COR-L47 (cell line): ENCODE results near the gene ZNF106.
A peak's percentile ranks its signal among the peaks of the same experiment; 100 is the strongest.

ENCODE experiments used
- DNase-seq: peaks from one replicate; lab custom pipeline; 2025; lab: John Stamatoyannopoulos, UW

The ZNF106 gene

DNA sequence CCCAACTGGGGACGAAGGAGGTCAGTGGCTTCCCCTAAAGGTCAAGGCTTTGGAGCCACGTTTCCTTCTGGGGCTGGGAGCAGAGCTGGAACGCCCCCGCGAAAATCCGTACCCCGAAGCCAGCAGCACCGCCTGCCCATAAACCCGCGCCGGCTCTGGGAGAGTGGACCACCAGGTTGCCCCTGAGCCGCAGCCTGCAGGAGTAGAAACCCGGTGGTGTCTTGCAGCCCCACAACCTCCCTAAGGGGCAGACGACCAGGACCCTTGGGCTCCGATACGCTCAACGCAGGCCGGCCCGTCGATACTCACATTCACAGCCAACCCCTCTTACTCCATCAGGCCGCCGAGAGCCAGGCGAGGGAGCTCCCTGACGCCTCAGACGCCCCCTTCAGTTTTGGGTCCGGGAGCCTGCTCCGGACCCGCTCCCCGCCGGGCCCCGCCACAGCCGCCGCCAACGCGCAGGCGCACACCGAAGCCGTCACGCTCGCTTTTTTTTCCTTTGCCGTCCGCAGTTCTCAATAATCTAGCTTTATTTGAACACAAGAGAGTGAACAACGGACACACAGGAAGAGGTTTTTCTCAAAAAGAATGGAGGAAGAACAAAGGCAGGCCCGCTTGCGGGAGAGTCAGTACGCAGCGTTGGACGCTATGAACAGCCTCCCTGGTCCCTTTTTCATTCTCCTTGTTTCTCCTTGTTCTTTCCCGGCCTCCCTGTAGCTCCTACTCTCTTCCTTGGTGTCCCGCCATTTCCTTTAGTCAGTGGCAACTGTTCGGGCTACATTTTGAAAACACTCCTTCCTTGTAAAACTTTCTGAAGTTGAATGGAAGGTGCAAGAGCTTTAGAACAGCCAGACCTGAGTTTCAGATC lies at the start of gene ZNF106:
Gene ZNF106, minus strand, starts transcription at position 471 of the 868 bp plus-strand sequence. CDS start 18,852 bp downstream, outside the sequence.
- peak; percentile 79 for DNase-seq

DNA sequence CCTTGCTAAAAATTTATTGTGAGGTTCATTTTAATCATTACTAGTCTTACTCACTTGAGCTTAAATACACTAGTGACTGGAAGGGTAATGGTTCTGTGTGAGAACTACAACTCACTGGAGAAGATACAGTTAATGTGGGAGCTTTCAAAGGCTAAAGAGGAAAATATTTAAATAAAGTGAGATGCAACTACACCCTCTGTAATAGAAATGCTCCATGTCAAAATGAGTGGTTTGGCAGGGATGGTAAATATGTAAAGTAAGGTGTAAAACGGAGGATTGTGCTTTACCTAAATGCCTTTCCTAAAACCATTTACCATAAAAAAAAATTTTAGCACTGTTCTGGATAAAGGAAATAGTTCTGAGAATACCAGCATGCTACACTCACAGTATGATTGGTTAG lies 42.3 kb upstream of the ZNF106 start:
- no peak for DNase-seq

- no peak for DNase-seq
These were observed 38.0 kb upstream of the ZNF106 start for GRCh38 chr15:42528970-42529369.

DNA sequence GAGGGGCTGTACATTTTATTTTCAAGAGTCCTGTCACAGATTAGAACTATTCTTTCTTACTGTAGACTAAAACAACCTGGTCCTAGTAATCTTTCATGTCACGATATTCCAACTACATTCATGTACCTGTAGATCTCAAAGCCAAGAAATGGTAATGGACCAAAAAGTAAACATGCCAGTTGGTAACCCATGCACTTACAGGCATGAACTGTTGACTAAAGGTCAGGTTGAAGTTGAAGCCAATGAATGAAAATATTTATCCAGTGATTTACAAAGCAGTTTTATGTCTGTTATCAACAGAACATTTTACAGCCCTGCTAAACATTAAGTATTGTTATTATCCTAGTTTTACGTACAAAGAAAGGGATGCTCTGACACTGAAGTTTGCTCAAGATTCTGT lies 32.4 kb upstream of the ZNF106 start:
- DNase-seq, result no peak

DNA sequence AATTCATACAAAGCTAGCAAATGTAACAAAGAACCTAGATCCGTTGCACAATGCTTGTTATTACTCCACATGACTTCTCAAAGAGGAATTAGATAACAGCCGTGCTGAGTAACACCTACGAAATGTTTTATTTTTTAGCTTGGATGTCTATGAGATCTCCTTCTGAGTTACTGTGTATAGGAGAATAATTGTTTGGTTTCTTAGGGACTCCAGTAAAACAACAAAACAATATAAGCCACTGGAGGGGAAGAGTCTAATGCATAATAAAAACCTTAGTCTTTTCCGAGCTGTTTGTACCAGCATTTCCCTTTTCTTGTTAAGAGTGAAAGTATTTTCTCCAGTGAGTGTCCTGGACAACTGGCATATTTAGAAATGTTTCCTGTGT lies 20.1 kb upstream of the ZNF106 start:
- no peak for DNase-seq

- no peak for DNase-seq
These were observed 19.5 kb upstream of the ZNF106 start for GRCh38 chr15:42510258-42511006.

DNA sequence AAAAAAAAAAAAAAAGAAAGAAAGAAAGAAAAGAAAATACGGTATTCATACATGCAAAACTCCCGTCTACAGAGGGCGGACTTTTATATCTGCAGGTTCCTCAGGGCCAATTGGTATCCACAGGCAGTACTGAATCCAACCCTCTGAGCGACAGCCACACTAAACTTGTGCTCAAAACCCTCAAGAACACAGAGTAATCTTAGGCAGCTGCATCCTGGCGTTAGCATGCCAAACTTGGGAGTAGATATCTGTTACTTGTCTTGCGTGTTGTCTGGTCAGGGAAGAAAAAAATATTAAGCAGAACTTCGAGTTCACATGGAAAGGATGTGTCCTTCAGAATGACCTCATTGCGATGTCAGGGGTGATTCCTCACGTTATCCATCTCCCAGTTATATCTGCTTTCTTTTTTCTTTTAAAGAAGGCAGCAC lies 17.3 kb upstream of the ZNF106 start:
- no peak for DNase-seq

- no peak for DNase-seq
These were observed 16.6 kb upstream of the ZNF106 start for GRCh38 chr15:42507514-42507913.

GRCh38 chr15:42504631-42505030 lies 13.7 kb upstream of the ZNF106 start:
- no peak for DNase-seq

- no peak for DNase-seq
These were observed 12.9 kb upstream of the ZNF106 start for GRCh38 chr15:42503825-42504224.

GRCh38 chr15:42502477-42502876 lies 11.5 kb upstream of the ZNF106 start:
- no peak for DNase-seq

- no peak for DNase-seq
These were observed 9.1 kb upstream of the ZNF106 start for GRCh38 chr15:42499858-42500609.

DNA sequence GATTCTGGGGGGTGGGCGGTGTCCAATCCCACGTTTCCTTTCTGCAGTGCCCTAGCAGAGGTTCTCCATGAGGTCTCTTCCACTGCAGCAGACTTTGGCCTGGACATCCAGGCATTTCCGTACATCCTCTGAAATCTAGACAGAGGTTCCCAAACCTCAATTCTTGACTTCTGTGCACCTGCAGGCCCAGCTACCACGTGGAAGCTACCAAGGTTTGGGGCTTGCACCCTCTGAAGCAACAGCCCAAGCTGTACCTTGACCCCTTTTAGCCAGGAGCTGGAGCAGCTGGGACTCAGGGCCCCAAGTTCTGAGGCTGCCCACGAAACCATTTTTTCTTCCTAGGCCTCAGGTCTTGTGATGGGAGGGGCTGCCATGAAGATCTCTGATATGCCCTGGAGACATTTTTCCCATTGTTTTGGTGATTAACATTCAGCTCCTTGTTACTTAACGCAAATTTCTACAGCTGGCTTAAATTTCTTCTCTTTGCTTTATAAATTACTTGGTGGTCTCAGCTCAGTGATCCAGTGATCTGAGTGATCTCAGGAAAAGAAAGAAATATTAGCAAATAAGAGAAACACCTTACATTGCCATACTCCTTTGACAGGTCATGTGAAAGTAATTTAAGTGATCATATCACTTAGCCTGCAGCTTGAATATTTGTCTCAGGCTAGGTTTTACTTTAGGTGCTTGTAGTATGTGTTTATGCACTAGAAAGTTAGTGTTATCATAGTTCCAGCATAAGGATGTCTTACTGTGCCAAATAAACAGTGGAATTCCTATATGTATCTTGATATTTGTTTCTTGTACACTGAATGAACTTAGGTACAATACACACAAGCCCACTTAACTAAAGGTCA lies 7.5 kb upstream of the ZNF106 start:
- no peak for DNase-seq

GRCh38 chr15:42495361-42496212 lies 4.6 kb upstream of the ZNF106 start, which contains the start of gene SNAP23:
TSS of gene SNAP23 (plus strand) at chr15:42495634. CDS start at chr15:42511847, 16,213 bp downstream.
- peak; percentile 79 for DNase-seq

- DNase-seq, result no peak
These were observed 4.0 kb upstream of the ZNF106 start for GRCh38 chr15:42494998-42495360.

GRCh38 chr15:42493679-42494078 lies 2.7 kb upstream of the ZNF106 start:
- no peak for DNase-seq

- DNase-seq, result no peak
These were observed 741 bp upstream of the ZNF106 start for GRCh38 chr15:42491539-42492225.

GRCh38 chr15:42490291-42490670 lies 660 bp downstream of the ZNF106 start:
- DNase-seq, result no peak

GRCh38 chr15:42483677-42484076 lies 7.3 kb downstream of the ZNF106 start:
- no peak for DNase-seq

- DNase-seq, result no peak
These were observed 8.2 kb downstream of the ZNF106 start for GRCh38 chr15:42482701-42483100.
